Islet of Langerhans (tissue), 1 donor: ENCODE measurements around the gene MRGPRG.

ENCODE experiments used
- FAIRE-seq: peaks from one replicate; lab custom pipeline; 2011; peaks lifted over from hg19 to GRCh38; lab: Jason Lieb, UNC

Gene MRGPRG

GRCh38 chr11:3194016-3194816 lies 24.4 kb downstream of the MRGPRG start:
- no peak for FAIRE-seq

GRCh38 chr11:3193373-3194015 lies 25.1 kb downstream of the MRGPRG start:
- FAIRE-seq = no peak

GRCh38 chr11:3192511-3193372 lies 25.9 kb downstream of the MRGPRG start:
- no peak for FAIRE-seq

GRCh38 chr11:3191586-3192324 lies 26.9 kb downstream of the MRGPRG start:
- FAIRE-seq = no peak

GRCh38 chr11:3190600-3190999 lies 28.0 kb downstream of the MRGPRG start:
- FAIRE-seq = no peak

GRCh38 chr11:3189886-3190583 lies 28.6 kb downstream of the MRGPRG start:
- no peak for FAIRE-seq

GRCh38 chr11:3189196-3189843 lies 29.3 kb downstream of the MRGPRG start:
- no peak for FAIRE-seq

- no peak for FAIRE-seq
Measured at GRCh38 chr11:3188496-3189195, 30.0 kb downstream of the MRGPRG start.

- no peak for FAIRE-seq
Measured at GRCh38 chr11:3186166-3186953, 32.3 kb downstream of the MRGPRG start.

- FAIRE-seq = no peak
Measured at GRCh38 chr11:3184732-3185347, 33.8 kb downstream of the MRGPRG start.

GRCh38 chr11:3183523-3183922 lies 35.1 kb downstream of the MRGPRG start:
- no peak for FAIRE-seq

- no peak for FAIRE-seq
Measured at GRCh38 chr11:3182462-3182852, 36.2 kb downstream of the MRGPRG start.

GRCh38 chr11:3181725-3182461 lies 36.7 kb downstream of the MRGPRG start:
- no peak for FAIRE-seq

- no peak for FAIRE-seq
Measured at GRCh38 chr11:3180869-3181268, 37.7 kb downstream of the MRGPRG start.

- FAIRE-seq = no peak
Measured at GRCh38 chr11:3178349-3178748, 40.3 kb downstream of the MRGPRG start.

- no peak for FAIRE-seq
Measured at GRCh38 chr11:3177931-3178330, 40.7 kb downstream of the MRGPRG start.

GRCh38 chr11:3176487-3176886 lies 42.1 kb downstream of the MRGPRG start:
- no peak for FAIRE-seq

GRCh38 chr11:3175194-3175593 lies 43.4 kb downstream of the MRGPRG start:
- no peak for FAIRE-seq
